ENCODE results near the gene RELL1.

The RELL1 gene

DNA sequence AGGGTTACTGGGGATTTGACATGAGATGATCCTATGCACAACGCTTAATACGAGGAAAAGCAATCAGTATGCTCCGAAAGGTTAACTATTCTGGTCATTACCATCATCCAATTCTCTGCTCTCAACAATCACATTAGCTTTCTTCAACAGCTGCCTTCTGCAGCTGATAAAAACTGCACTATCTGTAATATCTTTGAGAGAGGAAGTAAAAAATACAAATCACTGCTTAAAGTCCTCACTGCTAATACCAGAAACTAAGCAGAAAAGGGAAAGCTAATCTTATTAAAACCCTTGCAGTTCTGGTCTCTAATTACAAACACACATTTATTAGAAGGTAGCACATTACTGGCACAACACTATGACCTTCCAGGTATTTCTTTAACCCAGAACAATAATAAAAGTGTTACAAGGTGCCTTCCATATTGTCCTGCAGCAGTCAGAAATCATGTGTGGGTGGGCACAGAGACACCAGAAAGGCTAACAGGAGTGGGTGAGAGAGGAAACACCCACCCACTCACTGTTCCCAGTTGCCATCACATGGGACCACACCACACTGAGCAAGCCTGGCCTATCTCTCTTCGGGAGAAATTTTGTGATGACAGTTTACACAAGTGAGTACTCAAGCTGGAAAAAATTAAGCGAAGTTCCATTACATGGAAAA is 71.0 kb downstream of the RELL1 start:
- Histone ChIP-seq H2BK12ac (ENCODE audit: low read length) (no peak overlapping the region), H3K27me3 (ENCODE audit: insufficient read depth, low read length) (no peaks in the 10 kb centered on the region), H3K18ac (ENCODE audit: low read length) (no peak overlapping the region), H3K4ac (ENCODE audit: low read depth, low read length) (no peak overlapping the region), H3K4me2 (ENCODE audit: low read length) (no peak overlapping the region), H4K91ac (ENCODE audit: low read depth, low read length) (no peak overlapping the region), H3K79me2 (ENCODE audit: control insufficient read depth, insufficient read depth, low read length, poor library complexity) (no peaks in the 10 kb centered on the region), H3K4me1 (ENCODE audit: control insufficient read depth in 1 of 2, insufficient read depth in 2 of 2, low read length in 2 of 2) (no peaks in the 10 kb centered on the region), H3K79me1 (ENCODE audit: low read length) (no peaks in the 10 kb centered on the region), H2AFZ (ENCODE audit: insufficient read depth, low read length, poor library complexity) (no peak overlapping the region), H3K4me3 (ENCODE audit: low read depth, low read length) (no peak overlapping the region), H3K36me3 (ENCODE audit: control insufficient read depth in 1 of 2, insufficient read depth in 2 of 2, low read length in 2 of 2) (no peaks in the 10 kb centered on the region), H3K9ac (ENCODE audit: low read length) (no peak overlapping the region), H3K27ac (ENCODE audit: low read depth, low read length) (no peak overlapping the region), H4K8ac (ENCODE audit: low read depth, low read length) (no peak overlapping the region), H3K14ac (ENCODE audit: low read length) (no peak overlapping the region), H2BK5ac (ENCODE audit: low read depth, low read length, poor library complexity) (no peak overlapping the region), H2BK120ac (ENCODE audit: insufficient read depth, low read length, poor library complexity) (no peak overlapping the region), H3K9me3 (ENCODE audit: insufficient read depth, low read depth, low read length) (no peaks in the 10 kb centered on the region), H3K23ac (ENCODE audit: low read length) (no peak overlapping the region), H4K12ac (ENCODE audit: low read depth, low read length) (no peak overlapping the region), H2AK5ac (ENCODE audit: low read length) (no peak overlapping the region)
- DNase-seq = no peak
- WGBS (ENCODE audit: extremely low coverage, insufficient coverage, insufficient read length) = no CpG with 5 or more reads among the region's 5 CpGs

DNA sequence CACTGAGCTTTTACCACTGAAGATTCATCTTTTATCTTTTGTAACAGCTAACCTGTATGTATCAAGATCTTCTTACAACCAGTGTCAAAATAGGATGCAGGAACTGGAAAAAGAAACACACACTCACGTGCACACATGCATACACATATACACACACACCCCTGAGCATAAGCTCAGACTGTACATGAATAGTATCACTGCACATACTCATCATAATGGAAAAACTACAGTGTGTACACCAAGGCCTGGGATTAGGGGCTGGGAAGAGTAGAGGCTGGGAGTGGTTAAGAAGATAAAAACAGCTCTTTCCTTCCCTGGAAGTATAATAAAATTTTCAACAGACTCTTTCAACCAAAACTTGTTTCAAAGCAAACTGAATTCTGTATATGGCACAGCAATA is 73.4 kb downstream of the RELL1 start:
- WGBS (ENCODE audit: extremely low coverage, insufficient coverage, insufficient read length) = no CpG with 5 or more reads among the region's 1 CpG
- Histone ChIP-seq H2BK5ac (ENCODE audit: low read depth, low read length, poor library complexity) (no peak overlapping the region), H3K27ac (ENCODE audit: low read depth, low read length) (no peak overlapping the region), H3K4ac (ENCODE audit: low read depth, low read length) (no peak overlapping the region), H3K18ac (ENCODE audit: low read length) (no peak overlapping the region), H4K12ac (ENCODE audit: low read depth, low read length) (no peak overlapping the region), H3K4me2 (ENCODE audit: low read length) (no peak overlapping the region), H3K4me1 (ENCODE audit: control insufficient read depth in 1 of 2, insufficient read depth in 2 of 2, low read length in 2 of 2) (no peaks in the 10 kb centered on the region), H3K14ac (ENCODE audit: low read length) (no peak overlapping the region), H3K27me3 (ENCODE audit: insufficient read depth, low read length) (no peaks in the 10 kb centered on the region), H2BK120ac (ENCODE audit: insufficient read depth, low read length, poor library complexity) (no peak overlapping the region), H2AFZ (ENCODE audit: insufficient read depth, low read length, poor library complexity) (no peak overlapping the region), H2AK5ac (ENCODE audit: low read length) (no peak overlapping the region), H3K79me1 (ENCODE audit: low read length) (no peaks in the 10 kb centered on the region), H3K36me3 (ENCODE audit: control insufficient read depth in 1 of 2, insufficient read depth in 2 of 2, low read length in 2 of 2) (no peaks in the 10 kb centered on the region), H3K9me3 (ENCODE audit: insufficient read depth, low read depth, low read length) (no peaks in the 10 kb centered on the region), H4K91ac (ENCODE audit: low read depth, low read length) (no peak overlapping the region), H2BK12ac (ENCODE audit: low read length) (no peak overlapping the region), H3K4me3 (ENCODE audit: low read depth, low read length) (no peak overlapping the region), H4K8ac (ENCODE audit: low read depth, low read length) (no peak overlapping the region), H3K23ac (ENCODE audit: low read length) (no peak overlapping the region), H3K9ac (ENCODE audit: low read length) (no peak overlapping the region), H3K79me2 (ENCODE audit: control insufficient read depth, insufficient read depth, low read length, poor library complexity) (no peaks in the 10 kb centered on the region)
- DNase-seq = no peak

DNA sequence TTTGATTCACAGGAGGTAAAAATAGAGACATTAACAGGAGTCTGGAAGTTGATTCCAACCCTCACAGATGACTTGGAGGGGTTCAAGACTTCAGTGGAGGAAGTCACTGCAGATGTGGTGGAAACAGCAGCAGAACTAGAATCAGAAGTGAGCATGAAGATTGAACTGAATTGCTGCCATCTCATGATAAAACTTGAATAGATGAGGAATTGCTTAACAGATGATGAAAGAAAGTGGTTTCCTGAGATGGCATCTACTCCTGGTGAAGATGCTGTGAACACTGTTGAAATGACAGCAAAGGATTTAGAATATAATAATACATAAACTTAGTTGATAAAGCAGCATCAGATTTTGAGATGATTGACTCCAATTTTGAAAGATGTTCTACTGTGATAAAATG is 76.5 kb downstream of the RELL1 start:
- H3K4ac ChIP-seq (ENCODE audit: low read depth, low read length) = no peak overlapping the region
- H4K8ac ChIP-seq (ENCODE audit: low read depth, low read length) = no peak overlapping the region
- no peak overlapping the region for H2AFZ ChIP-seq (ENCODE audit: insufficient read depth, low read length, poor library complexity)
- H3K9ac ChIP-seq (ENCODE audit: low read length) = no peak overlapping the region
- H3K18ac ChIP-seq (ENCODE audit: low read length) = no peak overlapping the region
- H4K91ac ChIP-seq (ENCODE audit: low read depth, low read length) = no peak overlapping the region
- no peak overlapping the region for H2BK120ac ChIP-seq (ENCODE audit: insufficient read depth, low read length, poor library complexity)
- no peak overlapping the region for H3K14ac ChIP-seq (ENCODE audit: low read length)
- H2AK5ac ChIP-seq (ENCODE audit: low read length) = no peak overlapping the region
- no peak for DNase-seq
- no peak overlapping the region for H2BK12ac ChIP-seq (ENCODE audit: low read length)
- no peaks in the 10 kb centered on the region for H3K79me1 ChIP-seq (ENCODE audit: low read length)
- no peak overlapping the region for H4K12ac ChIP-seq (ENCODE audit: low read depth, low read length)
- no peak overlapping the region for H3K4me3 ChIP-seq (ENCODE audit: low read depth, low read length)
- H3K79me2 ChIP-seq (ENCODE audit: control insufficient read depth, insufficient read depth, low read length, poor library complexity) = no peaks in the 10 kb centered on the region
- no peaks in the 10 kb centered on the region for H3K27me3 ChIP-seq (ENCODE audit: insufficient read depth, low read length)
- H3K36me3 ChIP-seq (ENCODE audit: control insufficient read depth in 1 of 2, insufficient read depth in 2 of 2, low read length in 2 of 2) = no peaks in the 10 kb centered on the region
- no peaks in the 10 kb centered on the region for H3K4me1 ChIP-seq (ENCODE audit: control insufficient read depth in 1 of 2, insufficient read depth in 2 of 2, low read length in 2 of 2)
- no peak overlapping the region for H3K4me2 ChIP-seq (ENCODE audit: low read length)
- no peaks in the 10 kb centered on the region for H3K9me3 ChIP-seq (ENCODE audit: insufficient read depth, low read depth, low read length)
- no peak overlapping the region for H2BK5ac ChIP-seq (ENCODE audit: low read depth, low read length, poor library complexity)
- H3K27ac ChIP-seq (ENCODE audit: low read depth, low read length) = no peak overlapping the region
- no peak overlapping the region for H3K23ac ChIP-seq (ENCODE audit: low read length)

DNA sequence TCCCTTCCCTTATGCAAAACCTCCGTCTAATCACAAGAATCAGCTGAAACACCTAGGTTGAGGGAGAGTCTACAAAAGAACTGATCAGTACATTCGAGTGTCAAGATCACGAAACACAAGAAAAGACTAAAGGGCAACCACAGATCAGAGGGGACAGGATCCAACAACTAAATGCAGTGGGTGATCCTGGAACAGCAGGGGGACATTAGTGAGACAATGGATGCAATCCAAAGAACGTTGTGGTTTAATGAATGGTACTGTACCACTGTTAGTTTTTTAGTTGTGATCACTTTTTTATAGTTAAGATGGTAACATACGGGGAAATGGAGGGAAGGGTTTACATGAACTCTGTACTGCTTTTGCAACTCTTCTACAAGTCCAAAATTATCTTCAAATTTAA is 79.2 kb downstream of the RELL1 start:
- Histone ChIP-seq H3K4me1 (ENCODE audit: control insufficient read depth in 1 of 2, insufficient read depth in 2 of 2, low read length in 2 of 2) (peaks cover 0 to 11% of the 10 kb centered on the region in 2 experiments), H4K91ac (ENCODE audit: low read depth, low read length) (no peak overlapping the region), H2BK12ac (ENCODE audit: low read length) (no peak overlapping the region), H3K9ac (ENCODE audit: low read length) (no peak overlapping the region), H4K8ac (ENCODE audit: low read depth, low read length) (no peak overlapping the region), H4K12ac (ENCODE audit: low read depth, low read length) (no peak overlapping the region), H3K4me3 (ENCODE audit: low read depth, low read length) (no peak overlapping the region), H3K23ac (ENCODE audit: low read length) (no peak overlapping the region), H3K27ac (ENCODE audit: low read depth, low read length) (no peak overlapping the region), H3K9me3 (ENCODE audit: insufficient read depth, low read depth, low read length) (no peaks in the 10 kb centered on the region), H2BK5ac (ENCODE audit: low read depth, low read length, poor library complexity) (no peak overlapping the region), H3K14ac (ENCODE audit: low read length) (no peak overlapping the region), H2AK5ac (ENCODE audit: low read length) (no peak overlapping the region), H3K4me2 (ENCODE audit: low read length) (no peak overlapping the region), H3K4ac (ENCODE audit: low read depth, low read length) (no peak overlapping the region), H2BK120ac (ENCODE audit: insufficient read depth, low read length, poor library complexity) (no peak overlapping the region), H2AFZ (ENCODE audit: insufficient read depth, low read length, poor library complexity) (no peak overlapping the region), H3K79me1 (ENCODE audit: low read length) (no peaks in the 10 kb centered on the region), H3K18ac (ENCODE audit: low read length) (no peak overlapping the region), H3K27me3 (ENCODE audit: insufficient read depth, low read length) (no peaks in the 10 kb centered on the region), H3K79me2 (ENCODE audit: control insufficient read depth, insufficient read depth, low read length, poor library complexity) (no peaks in the 10 kb centered on the region), H3K36me3 (ENCODE audit: control insufficient read depth in 1 of 2, insufficient read depth in 2 of 2, low read length in 2 of 2) (no peaks in the 10 kb centered on the region)
- peak in 1 of 2 donors; percentile 21 for DNase-seq
- no CpG with 5 or more reads among the region's 5 CpGs for whole genome bisulfite sequencing (ENCODE audit: extremely low coverage, insufficient coverage, insufficient read length)

Data from trophoblast cell (in vitro differentiated cells and primary cell).